Panc1 (cell line): ENCODE measurements around the gene MS4A10. TPM values are rescaled to one million over a fixed set of nuclear protein-coding genes. Genes with fewer than 3 reads are reported as not detected.

Source experiments
- ATAC-seq: fragments of 200-7000 bp; cut with Tn5 transposase; 2 replicates; pipeline ENCODE4 v1.9.1; 2020; ENCODE audit warnings: mild to moderate bottlenecking, moderate library complexity
- Bru-seq: library from RNA; stranded (reverse); fragments of 400-500 nt; gene quantifications from one replicate; lab custom pipeline; 2021; lab: Mats Ljungman, UMichigan
- BruChase-seq, 2 experiments: library from RNA; stranded (reverse); fragments of 400-500 nt; gene quantifications; one replicate each; lab custom pipeline; 2021; lab: Mats Ljungman, UMichigan
- BruUV-seq: library from RNA; stranded (reverse); fragments of 400-500 nt; replicated peaks from 2 replicates; lab custom pipeline; 2021; lab: Mats Ljungman, UMichigan
- CTCF ChIA-PET: fragments of 300-600 bp; sonication (Branson Sonifier 250); formaldehyde crosslinking; loops from one replicate; lab custom pipeline; 2022; ENCODE audit warnings: antibody characterized with exemption; lab: Charles Lee
- POLR2A ChIA-PET: fragments of 300-600 bp; sonication (Branson Sonifier 250); formaldehyde crosslinking; loops from one replicate; lab custom pipeline; 2022; ENCODE audit warnings: antibody characterized with exemption; lab: Charles Lee
- DNase-seq: peaks from one replicate; pipeline ENCODE4 v3.0.0-alpha.2; 2010; ENCODE audit warnings: low read depth, low spot score
- H3K27ac ChIP-seq: 2 replicates; pipeline ENCODE4 v1.5.1; 2011; ENCODE audit warnings: mild to moderate bottlenecking, low read length, inconsistent platforms
- H3K27me3 ChIP-seq: fragments of 200-500 bp; sonication (Bioruptor generic); 2 replicates; pipeline ENCODE4 v1.6.0; 2014; ENCODE audit warnings: low read length, inconsistent platforms; ENCODE audit not compliant: control insufficient read depth, insufficient read depth
- H3K36me3 ChIP-seq: fragments of 200-500 bp; sonication (Bioruptor generic); 2 replicates; pipeline ENCODE4 v1.5.1; 2014; ENCODE audit warnings: inconsistent platforms, mild to moderate bottlenecking, low read length, moderate library complexity; ENCODE audit not compliant: control insufficient read depth, insufficient read depth
- H3K4me1 ChIP-seq: 2 replicates; pipeline ENCODE4 v1.5.1; 2011; ENCODE audit warnings: inconsistent platforms, mild to moderate bottlenecking, low read length, moderate library complexity; ENCODE audit not compliant: control insufficient read depth, insufficient read depth
- H3K4me3 ChIP-seq, 2 experiments: 2 replicates each; pipeline ENCODE4 v1.5.1; 2011 to 2012; ENCODE audit warnings: low read depth in 2 of 2, low read length in 2 of 2, mild to moderate bottlenecking in 2 of 2, inconsistent platforms in 1 of 2, moderate library complexity in 1 of 2
- H3K9me3 ChIP-seq: fragments of 200-500 bp; sonication (Bioruptor generic); 2 replicates; pipeline ENCODE4 v1.5.1; 2014; ENCODE audit warnings: low read depth, mild to moderate bottlenecking, inconsistent platforms, low read length, moderate library complexity; ENCODE audit not compliant: control insufficient read depth, insufficient read depth
- POLR2AphosphoS5 ChIP-seq: IDR thresholded peaks from 2 replicates; pipeline ENCODE4 v1.6.1; 2012; ENCODE audit warnings: mild to moderate bottlenecking, low read depth, low read length, moderate library complexity
- REST ChIP-seq, 2 experiments: IDR thresholded peaks; 2 replicates each; pipeline ENCODE4 v1.6.1; 2011 to 2012; ENCODE audit warnings: low read depth in 2 of 2, control low read depth in 1 of 2, low read length in 1 of 2, mild to moderate bottlenecking in 1 of 2, moderate library complexity in 1 of 2; ENCODE audit not compliant: insufficient read depth in 1 of 2
- SIN3A ChIP-seq: IDR thresholded peaks from 2 replicates; pipeline ENCODE4 v1.6.1; 2012; ENCODE audit warnings: low read depth, mild to moderate bottlenecking, low read length, moderate library complexity, borderline replicate concordance; ENCODE audit not compliant: insufficient read depth
- TCF7L2 ChIP-seq: IDR thresholded peaks from 2 replicates; pipeline ENCODE4 v1.6.1; 2011; ENCODE audit warnings: mild to moderate bottlenecking, low read depth, low read length, inconsistent platforms
- in situ Hi-C: cut with HindIII; loops from 2 replicates; pipeline ENCODE4 v1.10.0; 2016; ENCODE audit warnings: low sequenced_read_pairs, low pct_unique_long_range_greater_than_20kb
- intact Hi-C: fragments of 100-400 bp; cut with micrococcal nuclease; formaldehyde crosslinking; loops from one replicate; pipeline ENCODE4 v1.10.0; 2022; ENCODE audit not compliant: unreplicated experiment
- long read RNA-seq: library from polyadenylated mRNA; unstranded; transcript quantifications from one replicate; pipeline ENCODE4 v2.0.0, GENCODE V29; 2021; ENCODE audit not compliant: unreplicated experiment
- polyA plus RNA-seq: library from polyadenylated mRNA; unstranded; fragments of >200 nt; gene quantifications from one replicate; pipeline ENCODE4 v1.2.1, GENCODE V29; 2012; ENCODE audit warnings: missing spikeins; ENCODE audit not compliant: insufficient read length
- total RNA-seq: library from RNA; stranded (reverse); gene quantifications from one replicate; pipeline ENCODE4 v1.2.1, GENCODE V29; 2021; ENCODE audit not compliant: unreplicated experiment
- TF ChIP-seq, protein P1 (sequence below): fragments of 450-650 bp; IDR thresholded peaks from 2 replicates; pipeline ENCODE4 v1.5.1; 2017; ENCODE audit warnings: mild to moderate bottlenecking

The MS4A10 gene
- not detected for total RNA-seq
- polyA plus RNA-seq = not detected
- not detected for Bru-seq, nascent RNA
- not detected for BruChase-seq, experiment 1, labeled RNA remaining after a 2-hour chase
- BruChase-seq, experiment 2, labeled RNA remaining after a 6-hour chase = not detected
- long read RNA-seq = 0 reads

DNA sequence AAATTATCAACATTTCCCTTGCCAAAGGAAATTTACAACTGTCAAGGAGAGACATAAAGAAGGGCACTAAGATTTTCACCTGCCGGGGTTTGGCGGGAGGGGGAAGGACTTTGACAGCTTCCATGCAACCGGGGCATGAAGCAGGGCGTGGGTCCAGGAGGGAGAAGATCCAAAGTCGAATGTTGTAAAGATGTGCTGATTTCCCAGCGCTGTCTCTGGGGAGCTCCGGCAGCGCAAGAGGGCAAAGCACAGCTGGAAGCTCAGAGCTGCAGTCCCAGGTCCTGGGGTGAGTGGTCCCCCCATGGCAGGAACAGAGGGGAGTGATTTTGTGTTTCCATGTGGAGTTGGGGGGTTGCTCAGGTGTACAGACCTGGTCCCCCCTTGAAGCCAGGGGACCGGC lies at the start of gene MS4A10:
TSS of gene MS4A10 (plus strand) at position 198 of the 400 bp plus-strand sequence. CDS start 5,003 bp downstream, outside the sequence.
- Histone ChIP-seq H3K27ac (no peak within 1 kb of the TSS), H3K9me3 (no peaks in the 10 kb centered on the region), H3K4me1 (no peaks in the 10 kb centered on the region), H3K27me3 (no peaks in the 10 kb centered on the region), H3K4me3 (no peak within 1 kb of the TSS), H3K36me3 (no peaks in the 10 kb centered on the region)
- intact Hi-C loops = no loop called here
- ATAC-seq (no peak), DNase-seq (no peak)
- TF ChIP-seq SIN3A (no peak), POLR2AphosphoS5 (no peak), REST (IDR thresholded peaks at IDR 0.05; ENCODE audit: insufficient read depth in 1 of 2, low read depth in 2 of 2, low read length in 1 of 2) (no peak), TCF7L2 (no peak)
- TF ChIP-seq, protein P1, sequence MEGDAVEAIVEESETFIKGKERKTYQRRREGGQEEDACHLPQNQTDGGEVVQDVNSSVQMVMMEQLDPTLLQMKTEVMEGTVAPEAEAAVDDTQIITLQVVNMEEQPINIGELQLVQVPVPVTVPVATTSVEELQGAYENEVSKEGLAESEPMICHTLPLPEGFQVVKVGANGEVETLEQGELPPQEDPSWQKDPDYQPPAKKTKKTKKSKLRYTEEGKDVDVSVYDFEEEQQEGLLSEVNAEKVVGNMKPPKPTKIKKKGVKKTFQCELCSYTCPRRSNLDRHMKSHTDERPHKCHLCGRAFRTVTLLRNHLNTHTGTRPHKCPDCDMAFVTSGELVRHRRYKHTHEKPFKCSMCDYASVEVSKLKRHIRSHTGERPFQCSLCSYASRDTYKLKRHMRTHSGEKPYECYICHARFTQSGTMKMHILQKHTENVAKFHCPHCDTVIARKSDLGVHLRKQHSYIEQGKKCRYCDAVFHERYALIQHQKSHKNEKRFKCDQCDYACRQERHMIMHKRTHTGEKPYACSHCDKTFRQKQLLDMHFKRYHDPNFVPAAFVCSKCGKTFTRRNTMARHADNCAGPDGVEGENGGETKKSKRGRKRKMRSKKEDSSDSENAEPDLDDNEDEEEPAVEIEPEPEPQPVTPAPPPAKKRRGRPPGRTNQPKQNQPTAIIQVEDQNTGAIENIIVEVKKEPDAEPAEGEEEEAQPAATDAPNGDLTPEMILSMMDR = no peak
- BruUV-seq = no TSS peak
- POLR2A ChIA-PET = no interaction called here
- CTCF ChIA-PET = interaction anchor here (0.7 kb wide), 1 partner anchor 46 kb away, joined by 3 read pairs; no protein-coding TSS in a partner anchor
- in situ Hi-C loops = no loop called here

DNA sequence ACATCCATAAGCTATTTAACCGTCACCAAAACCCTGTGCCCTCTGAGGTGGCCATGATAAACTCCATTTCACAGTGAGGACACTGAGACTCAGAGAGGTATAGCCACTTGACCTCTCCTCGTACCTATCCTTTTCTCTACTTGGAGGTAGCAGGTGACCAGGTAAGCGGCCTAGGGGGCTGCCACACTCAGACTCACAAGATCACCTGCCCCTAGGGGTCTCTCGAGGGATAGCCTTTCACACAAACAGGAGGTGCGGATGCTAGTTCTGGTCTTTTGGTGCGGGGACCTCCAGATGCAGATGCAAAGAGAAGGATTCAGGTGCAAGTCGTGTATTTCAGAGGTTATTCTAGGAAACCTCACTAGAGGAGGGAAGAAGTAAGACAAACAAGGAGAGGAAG lies 46.0 kb upstream of the MS4A10 start:
- Histone ChIP-seq H3K27me3 (peaks cover under 1% of the 10 kb centered on the region; the same call in 1 of the 2 replicates), H3K27ac (no peak overlapping the region), H3K4me1 (no peaks in the 10 kb centered on the region; the same call in 1 of the 2 replicates), H3K4me3 (no peak overlapping the region), H3K36me3 (no peaks in the 10 kb centered on the region), H3K9me3 (no peaks in the 10 kb centered on the region)
- TF ChIP-seq TCF7L2 (no peak), POLR2AphosphoS5 (no peak), REST (IDR thresholded peaks at IDR 0.05; ENCODE audit: insufficient read depth in 1 of 2, low read depth in 2 of 2, low read length in 1 of 2) (no peak), SIN3A (no peak)
- TF ChIP-seq, protein P1 = no peak
- ChIA-PET POLR2A (no interaction called here), CTCF (interaction anchor here (1.3 kb wide), 1 partner anchor 24 kb away, joined by 4 read pairs; no protein-coding TSS in a partner anchor)
- in situ Hi-C loops = no loop called here
- no TSS peak for BruUV-seq
- no peak for DNase-seq
- intact Hi-C loops = no loop called here
- ATAC-seq = no peak
